ENCODE measurements around the gene SNRPD1. TPM values are rescaled to one million over a fixed set of nuclear protein-coding genes. Genes with fewer than 3 reads are reported as not detected.
"Not testable (repeated sequence)": the region's sequence is repeated elsewhere in the genome, so short reads cannot be mapped to it uniquely, and the experiment has no call there.

The SNRPD1 gene
- total RNA-seq, 1 experiment from 2014 or later, result 10.1 TPM

DNA sequence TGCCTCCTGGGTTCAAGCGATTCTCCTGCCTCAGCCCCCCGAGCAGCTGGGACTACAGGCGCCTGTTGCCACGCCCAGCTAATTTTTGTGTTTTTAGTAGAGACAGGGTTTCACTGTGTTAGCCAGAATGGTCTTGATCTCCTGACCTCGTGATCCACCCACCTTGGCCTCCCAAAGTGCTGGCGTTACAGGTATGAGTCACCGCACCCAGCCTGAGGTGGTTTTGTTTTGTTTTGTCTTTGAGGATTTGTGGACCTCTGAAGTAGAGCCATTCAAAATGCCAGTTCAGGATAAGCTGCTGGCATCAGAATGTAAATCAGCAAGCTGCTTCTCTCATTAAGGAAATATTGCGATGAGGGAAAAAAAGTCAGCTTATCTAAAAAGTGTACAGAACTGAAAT, 63.2 kb downstream of the SNRPD1 start:
- H3K4me3 ChIP-seq, H3K27me3 ChIP-seq, H3K9me3 ChIP-seq, H3K36me3 ChIP-seq: not testable (repeated sequence)
- DNase-seq, result peak; percentile 66

DNA sequence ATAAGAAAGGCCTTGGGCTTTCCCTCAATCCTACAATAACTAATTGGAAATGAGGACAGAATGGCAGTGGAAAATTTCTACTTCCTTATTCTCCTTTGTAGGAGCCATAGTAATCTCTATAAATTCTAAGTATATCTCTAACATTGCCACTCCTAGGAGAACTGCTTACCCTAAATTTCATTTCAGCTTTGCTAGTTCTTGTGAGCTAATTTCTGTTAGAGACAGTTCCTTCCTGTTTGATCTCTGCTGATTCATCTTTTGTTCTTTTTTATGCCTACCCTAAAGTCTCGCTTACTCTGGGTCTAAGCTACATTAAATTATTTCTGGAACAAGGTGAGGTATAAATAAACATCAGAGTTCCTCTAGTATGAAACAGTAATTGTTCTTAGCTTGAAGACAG, 66.7 kb downstream of the SNRPD1 start:
- Histone ChIP-seq H3K27me3 (no peaks in the 10 kb centered on the region), H3K9me3 (no peaks in the 10 kb centered on the region), H3K36me3 (no peaks in the 10 kb centered on the region), H3K4me3 (no peak overlapping the region)
- DNase-seq, result no peak

DNA sequence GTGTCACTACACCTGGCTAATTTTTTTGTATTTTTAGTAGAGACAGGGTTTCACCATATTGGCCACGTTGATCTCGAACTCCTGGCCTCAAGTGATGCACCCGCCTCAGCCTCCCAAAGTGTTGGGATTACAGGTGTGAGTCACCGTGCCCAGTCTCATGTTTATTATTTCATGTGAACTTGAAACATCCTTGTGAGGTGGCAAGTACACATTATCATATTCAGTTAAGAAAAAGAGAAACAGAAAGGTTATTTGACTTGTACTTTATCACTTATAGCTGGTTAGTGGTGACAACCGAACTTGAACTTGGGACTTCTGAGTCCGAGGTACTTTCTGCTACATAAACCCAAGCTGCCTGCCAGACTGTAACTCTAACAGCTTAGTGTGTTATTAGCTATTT, 68.0 kb downstream of the SNRPD1 start:
- Histone ChIP-seq H3K9me3 (no peaks in the 10 kb centered on the region), H3K27me3 (no peaks in the 10 kb centered on the region), H3K36me3 (no peaks in the 10 kb centered on the region), H3K4me3 (no peak overlapping the region)
- DNase-seq, result no peak

DNA sequence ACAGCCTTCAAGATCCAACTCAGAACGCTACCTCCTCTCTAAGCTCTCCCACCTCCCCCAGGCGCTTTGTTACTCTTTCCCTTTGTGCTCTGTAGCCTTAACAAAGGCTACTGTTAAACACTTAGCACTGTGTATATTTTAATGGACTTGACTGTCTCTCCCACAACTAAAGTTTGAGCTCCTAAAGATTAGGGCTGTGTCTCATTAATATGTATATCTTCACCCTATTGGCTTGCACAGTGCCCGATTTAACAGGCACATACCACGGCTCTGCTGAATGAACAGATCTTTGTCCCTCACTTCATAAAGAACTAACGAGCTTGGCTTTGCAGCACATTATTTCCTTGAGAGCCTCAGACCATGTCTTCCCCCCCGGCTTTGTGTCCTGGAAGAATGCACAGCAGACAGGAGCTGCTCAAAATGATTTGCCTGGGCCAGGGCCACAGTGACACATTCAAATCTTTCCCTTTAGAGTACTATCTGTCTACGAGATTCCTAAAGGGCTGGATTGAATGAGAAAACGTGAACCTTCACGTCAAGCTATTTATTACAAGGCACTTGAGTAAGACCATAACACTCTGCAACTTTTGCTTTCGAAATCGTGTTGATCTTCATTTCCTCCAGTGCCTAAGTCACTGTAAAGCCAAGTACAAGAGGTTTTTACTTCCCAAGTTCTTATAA, 70.4 kb downstream of the SNRPD1 start:
- H3K36me3 ChIP-seq, result no peaks in the 10 kb centered on the region
- H3K9me3 ChIP-seq, result no peaks in the 10 kb centered on the region
- peak overlapping the region; percentile 20 for H3K4me3 ChIP-seq
- DNase-seq, result no peak
- no peaks in the 10 kb centered on the region for H3K27me3 ChIP-seq

Other genes with a start within 250 kb of the SNRPD1 start
- 7.3 and 13.3 TPM in 2 replicates for gene ESCO1, start 11.6 kb upstream of the SNRPD1 start, total RNA-seq (2014; rRNA removed; shearing (Covaris generic); ENCODE audit: low replicate concordance)
- 7.1 and 7.6 TPM in 2 replicates for gene ABHD3, start 92.5 kb downstream of the SNRPD1 start, total RNA-seq (2014; rRNA removed; shearing (Covaris generic); ENCODE audit: low replicate concordance)
- gene MIB1, start 128.5 kb downstream of the SNRPD1 start, total RNA-seq (2014; rRNA removed; shearing (Covaris generic); ENCODE audit: low replicate concordance), result 19.9 and 24.8 TPM in 2 replicates